Measurements from ENCODE around the gene PCBP3. TPM values are rescaled to one million over a fixed set of nuclear protein-coding genes. Genes with fewer than 3 reads are reported as not detected.
"Not testable (repeated sequence)": the region's sequence is repeated elsewhere in the genome, so short reads cannot be mapped to it uniquely, and the experiment has no call there.

Gene PCBP3
- 5.5 TPM for total RNA-seq

DNA sequence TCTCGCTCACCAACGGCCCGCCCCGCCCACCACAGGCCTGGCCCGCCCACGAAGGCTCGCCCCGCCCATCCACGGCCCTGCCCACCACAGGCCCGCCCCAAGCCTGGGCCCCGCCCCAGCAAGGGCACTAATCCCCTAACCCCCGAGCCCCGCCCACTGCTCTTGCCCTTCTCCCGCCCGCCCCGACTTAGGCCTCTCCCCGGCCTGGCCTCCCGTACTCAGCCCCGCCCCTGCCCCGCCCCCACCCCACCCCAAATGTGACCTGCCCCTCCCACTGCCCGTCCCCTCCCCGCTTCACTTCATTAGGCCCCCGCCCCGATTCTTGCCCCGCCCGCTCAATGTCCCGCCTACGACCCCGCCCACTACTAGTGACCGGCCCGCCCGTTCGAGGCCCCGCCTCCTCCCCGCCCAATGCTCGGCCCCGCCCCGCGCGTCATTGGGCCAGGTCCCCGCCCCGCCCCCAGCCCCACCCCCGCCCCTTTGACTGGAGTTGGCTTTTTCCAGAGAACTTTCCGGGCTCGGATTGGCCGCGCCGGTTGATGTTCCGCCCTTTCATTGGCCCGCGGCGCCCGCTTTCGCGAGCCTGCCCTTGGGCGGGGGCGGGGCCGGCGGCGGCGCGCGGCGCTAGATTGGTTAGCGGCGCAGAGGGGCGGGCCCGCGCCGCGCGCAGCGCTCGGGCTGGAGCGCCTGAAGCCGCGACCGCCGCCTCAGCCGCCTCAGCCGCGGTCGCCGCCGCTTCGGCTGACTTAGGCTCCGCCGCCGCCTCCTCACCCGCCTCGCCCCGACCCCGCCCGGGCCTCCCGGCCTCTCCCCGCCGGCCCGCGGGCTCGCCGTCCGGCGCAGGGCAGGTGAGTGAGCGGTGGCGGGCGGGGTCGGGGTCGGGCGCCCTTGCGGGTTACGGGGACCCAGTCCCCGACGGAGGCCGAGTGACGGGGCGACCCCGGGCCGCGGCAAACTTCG is at the start of gene PCBP3:
Gene PCBP3, plus strand, starts transcription at position 705 of the 960 bp plus-strand sequence. CDS start 206,361 bp downstream, outside the sequence.
- peak; percentile 94 for DNase-seq

DNA sequence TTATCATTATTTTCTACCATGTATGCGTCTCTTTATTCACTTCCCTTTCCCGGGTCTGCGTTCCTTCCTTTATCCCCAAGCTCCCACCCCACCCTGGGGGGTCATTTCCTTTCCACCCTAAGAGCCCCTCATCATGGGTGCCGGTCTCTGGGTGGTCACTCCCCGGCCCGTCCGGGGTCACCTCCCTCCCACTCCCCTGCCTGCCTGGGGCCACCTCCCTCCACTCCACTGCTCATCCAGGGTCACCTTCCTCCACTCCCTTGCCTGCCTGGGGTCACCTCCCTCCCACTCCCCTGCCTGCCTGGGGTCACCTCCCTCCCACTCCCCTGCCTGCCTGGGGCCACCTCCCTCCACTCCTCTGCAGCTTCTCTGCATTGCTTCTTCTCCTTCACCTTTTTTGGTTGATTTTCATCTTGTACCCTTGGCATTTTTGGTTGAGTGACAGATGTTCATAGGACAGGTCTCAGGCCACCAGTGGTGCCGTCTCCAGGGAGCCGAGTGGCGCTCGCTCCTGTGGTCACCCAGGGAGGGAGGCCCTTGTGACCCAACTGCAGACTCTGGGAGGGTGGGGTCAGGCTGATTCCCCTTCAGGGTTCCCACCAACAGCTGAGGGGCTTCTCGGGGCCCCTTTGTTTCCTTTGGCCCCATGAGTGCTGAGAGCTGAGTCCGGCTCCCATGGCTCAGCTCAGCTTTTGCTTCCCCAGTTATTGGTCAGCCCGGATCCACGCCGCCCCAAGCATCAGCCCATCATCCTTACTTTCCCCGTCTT is 48.6 kb upstream of the PCBP3 start:
- DNase-seq: no peak

DNA sequence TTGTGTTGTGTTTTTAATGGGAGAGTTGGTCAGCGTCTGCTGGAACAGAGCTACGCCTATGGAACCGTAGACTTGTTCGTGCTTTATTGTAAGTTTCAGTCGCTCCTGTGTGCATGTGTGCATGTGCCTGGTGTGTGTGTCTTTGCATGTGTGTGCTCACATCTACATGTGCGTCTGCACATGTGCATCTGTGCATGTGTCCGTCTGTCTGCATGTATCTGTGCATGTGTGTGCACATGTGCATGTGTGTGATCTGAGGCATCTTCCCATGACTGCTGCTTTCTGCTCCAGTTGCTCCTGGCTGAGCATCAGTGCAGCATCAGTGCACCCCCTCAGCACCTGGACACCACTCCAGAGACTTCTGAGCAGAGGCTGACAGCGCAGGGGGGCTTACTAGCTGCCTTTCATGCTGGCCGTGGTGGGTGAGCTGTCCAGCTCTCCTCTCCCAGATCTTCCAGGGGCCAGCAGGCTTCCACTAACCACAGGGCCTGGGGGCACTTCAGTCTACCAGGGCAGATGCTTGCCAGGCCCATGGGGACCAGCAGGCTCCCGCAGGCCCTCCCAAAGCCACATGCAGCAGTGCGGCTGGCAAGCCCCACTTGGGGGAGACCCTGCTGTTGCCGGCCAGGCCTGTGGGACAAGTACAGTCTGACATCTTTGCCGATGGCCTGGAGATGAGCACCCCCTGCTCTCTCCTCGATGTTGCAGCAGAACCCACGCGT is 47.8 kb upstream of the PCBP3 start:
- no peak for DNase-seq

DNA sequence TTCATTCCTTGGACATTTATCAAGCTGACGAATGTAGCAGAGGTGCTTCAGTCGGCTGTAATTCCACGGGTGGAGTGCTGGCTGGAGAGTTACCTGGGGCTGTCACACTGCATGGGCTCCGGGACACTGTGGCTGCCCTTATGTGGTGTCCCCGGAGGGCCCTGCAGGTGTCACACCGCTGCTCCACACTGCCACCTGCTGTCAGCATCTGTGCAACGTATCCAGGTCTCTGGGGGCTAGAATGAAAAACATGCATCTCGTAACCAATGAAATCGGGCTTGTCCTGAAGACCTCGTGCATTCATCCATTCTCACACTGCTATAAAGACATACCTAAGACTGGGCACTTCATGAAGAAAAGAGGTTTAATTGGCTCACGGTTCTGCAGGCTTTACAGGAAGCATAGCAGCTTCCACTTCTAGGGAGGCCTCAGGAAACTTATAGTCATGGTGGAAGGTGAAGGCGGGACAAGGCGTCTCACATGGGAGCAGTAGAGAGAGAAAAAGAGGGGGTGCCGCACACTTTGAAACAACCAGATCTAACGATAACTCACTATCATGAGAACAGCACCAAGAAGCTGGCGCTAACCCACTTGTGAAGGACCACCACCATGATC is 46.7 kb upstream of the PCBP3 start:
- no peak for DNase-seq

DNA sequence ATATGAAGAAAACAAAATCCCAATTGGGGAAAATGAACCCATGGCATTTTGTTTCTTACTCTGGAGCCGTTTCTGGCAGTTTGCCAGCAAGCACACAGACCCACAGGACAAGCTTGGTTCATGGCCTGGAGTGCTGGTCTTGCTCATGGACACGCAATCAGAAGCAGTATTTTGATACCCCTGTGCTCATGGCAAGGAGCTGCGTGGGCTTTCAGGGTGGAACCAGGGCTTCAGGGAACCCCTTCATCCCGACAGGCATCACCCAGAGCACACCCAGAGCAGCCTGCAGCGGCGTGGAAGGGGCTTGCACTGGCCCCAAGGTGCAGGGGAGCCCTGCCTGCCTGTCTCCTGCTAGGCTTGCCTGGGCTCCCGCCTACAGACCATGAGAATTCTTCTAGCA is 45.4 kb upstream of the PCBP3 start:
- no peak for DNase-seq

DNA sequence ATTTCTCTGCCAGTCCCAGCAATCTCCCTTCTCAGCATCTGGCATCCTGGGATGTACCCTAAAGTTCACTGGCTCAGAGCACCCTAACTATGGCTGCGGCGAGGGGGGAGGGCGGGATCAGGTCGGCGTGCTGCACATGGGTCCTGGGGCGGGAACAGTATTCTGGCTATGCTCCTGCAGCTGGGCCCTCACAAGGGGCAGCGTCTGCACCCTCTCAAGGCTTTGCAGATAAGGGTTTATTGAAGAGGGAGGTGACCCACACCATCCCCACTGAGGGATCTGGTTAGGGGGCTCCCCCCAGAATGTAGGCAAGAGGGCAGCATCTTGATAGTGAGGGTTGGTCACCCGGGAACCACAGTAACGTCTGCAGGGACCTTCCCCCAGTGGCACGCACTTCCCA is 44.9 kb upstream of the PCBP3 start:
- no peak for DNase-seq

DNA sequence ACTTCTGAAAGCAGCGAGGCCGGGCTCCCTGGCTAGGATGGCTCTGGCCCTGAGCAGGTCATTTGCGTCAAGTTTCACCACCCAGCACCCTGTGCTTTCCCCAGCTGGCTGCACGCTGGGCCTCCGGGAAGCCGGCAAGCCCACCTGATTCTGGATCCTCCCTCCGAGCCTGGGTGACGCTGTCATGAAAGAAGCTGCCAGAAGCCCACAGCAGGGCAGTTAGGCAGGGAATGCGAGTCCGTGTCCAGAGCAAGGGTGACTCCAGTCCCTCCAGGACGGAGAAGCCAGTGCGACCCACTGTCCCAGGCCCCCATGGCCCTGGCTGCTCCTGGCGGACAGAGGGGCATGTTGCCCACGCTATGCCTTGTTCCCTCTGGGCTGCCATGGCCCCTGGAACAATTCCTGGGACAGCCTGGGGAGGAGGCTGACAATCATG is 44.4 kb upstream of the PCBP3 start:
- DNase-seq: no peak

DNA sequence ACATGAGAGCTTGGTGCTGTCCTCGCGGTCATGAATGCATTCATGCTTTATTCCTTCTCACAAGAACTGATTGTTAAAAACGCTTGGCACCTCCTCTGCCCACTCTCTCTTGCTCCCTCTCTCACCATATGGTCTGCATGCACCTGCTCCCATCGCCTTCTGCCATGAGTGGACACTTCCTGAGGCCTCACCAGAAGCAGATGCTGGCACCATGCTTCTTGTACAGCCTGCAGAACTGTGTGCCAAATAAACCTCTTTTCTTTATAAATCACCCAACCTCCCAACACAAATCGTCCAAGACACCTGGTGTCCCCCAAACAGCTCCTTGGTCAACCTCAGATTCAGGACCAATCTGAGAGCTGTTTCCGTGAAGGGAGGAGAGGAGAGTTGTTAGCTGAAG is 43.3 kb upstream of the PCBP3 start:
- DNase-seq: no peak

DNA sequence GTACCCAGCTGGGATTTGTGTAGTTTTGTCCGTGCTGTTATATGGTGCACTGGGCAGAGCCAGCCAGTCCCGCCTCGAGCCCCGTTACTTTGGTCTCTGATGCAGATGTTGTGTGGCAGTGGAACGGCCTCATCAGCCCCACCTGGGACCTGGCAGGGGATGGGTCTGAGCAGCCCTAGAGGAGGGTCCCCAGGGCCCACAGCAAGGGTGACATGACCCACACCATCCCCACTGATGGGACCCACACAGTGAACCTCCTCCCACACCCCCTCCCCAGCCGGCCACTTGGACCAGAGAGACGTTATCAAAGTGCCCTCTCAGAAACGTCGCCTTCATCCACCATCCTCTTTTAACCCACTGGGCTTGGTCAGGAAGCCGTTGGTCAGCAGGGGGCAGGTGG is 42.0 kb upstream of the PCBP3 start:
- DNase-seq: no peak

DNA sequence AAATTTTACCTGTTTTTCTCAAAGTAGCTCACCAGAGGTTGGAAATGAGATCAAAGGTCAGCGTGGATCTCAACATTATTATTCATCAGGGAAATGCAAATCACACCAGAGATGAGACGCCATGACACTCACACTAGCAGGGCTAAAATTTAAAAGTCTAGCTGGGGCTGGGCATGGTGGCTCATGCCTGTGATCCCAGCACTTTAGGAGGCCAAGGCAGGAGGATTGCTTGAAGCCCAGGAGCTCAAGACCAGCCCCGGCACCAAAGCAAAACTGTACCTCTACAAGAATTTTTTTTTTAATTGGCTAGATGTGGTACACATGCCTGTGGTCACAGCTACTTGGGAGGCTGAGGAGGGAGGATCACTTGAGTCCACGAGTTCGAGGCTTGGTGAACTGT is 41.4 kb upstream of the PCBP3 start:
- DNase-seq: no peak

DNA sequence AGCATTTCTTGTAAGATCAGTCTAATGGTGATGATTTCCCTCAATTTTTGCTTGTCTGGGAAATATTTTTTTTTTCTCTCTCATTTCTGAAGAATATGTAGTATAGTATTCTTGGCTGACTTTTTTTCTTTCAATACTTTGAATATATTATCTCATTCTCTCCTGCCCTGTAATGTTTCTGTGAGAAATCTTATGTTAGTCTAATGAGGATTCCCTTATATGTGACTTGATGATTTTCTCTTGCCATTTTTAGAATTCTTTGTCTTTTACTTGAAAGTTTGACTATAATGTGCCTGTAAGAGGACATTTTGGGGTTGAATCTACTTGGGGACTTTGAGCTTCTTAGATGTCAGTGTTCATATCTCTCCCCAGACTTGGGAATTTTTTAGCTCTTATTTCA is 40.0 kb upstream of the PCBP3 start:
- DNase-seq: no peak

DNA sequence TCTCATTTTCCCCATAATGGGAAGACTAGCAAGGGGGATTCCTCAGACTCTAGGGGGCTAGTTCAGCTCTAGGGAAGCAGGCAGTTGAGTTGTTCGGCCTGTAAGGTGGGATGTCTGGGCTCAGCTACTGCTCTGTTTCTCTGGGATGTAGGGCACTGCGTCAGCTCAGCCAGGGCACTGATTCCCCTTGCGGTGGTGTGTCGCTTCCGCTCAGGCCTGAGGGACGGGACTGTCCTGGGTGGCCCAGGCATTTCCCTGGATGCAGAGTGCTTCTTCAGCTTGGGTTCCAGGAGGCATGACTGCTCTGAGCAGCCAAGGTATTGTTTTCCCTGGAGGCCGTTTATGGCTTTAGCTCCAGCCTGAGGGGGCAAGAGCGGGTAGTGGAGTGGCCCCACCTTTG is 38.8 kb upstream of the PCBP3 start:
- DNase-seq: not testable (repeated sequence)

DNA sequence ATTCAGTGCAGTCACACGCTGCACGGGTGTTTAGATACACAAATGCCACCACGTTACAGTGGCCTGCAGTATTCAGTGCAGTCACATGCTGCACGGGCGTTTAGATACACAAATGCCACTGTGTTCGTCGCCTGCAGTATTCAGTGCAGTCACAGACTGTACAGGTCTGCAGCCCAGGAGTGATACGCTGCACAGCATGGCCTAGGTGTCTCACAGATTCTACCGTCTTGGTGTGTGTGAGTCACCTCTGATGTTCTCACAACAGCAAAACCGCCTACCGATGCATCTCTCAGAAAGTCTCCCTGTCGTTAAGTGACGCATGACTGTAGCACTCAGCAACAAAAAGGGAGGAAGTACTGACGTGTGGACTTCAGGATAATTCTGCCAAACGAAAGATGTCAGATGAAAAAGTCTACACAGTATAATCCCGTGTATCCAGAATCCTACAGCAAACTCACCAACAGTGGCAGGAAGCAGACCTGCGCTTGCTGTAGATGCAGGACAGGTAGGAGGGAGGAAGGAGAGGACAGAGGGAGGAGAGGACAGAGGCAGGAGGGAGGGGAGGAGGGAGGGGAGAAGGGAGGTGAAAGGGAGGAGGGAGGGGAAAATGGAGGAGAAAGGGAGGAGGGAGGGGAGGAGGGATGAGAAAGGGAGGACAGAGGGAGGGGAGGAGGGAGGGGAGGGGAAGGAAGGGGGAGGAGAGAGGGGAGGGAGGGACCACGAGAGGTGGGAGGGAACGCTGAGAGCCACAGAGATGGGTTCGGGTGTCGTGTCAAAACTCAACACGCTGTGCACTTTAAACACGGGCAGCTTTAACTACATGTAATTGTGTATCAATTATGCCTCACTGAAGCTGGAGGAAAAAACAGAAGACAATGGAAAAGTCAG is 36.3 kb upstream of the PCBP3 start:
- DNase-seq: no peak

DNA sequence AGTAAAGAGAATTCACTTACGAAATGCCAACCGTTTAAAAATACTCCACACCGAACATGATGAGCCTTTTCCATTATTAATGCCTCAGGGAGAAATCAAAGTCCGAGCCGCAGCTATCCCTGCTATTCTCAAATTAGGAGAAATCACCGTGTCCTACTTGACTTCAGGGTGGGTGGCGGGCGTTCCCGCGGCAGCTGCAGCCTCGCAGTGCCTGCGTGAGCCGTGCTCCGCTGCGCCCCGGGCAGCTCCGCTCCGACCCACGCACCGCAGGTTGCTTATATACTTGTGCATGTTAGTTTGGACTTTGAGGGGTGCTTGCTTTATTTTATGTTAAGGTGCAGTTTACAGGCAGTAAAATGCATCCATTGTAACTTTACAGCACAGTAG is 35.6 kb upstream of the PCBP3 start:
- no peak for DNase-seq

DNA sequence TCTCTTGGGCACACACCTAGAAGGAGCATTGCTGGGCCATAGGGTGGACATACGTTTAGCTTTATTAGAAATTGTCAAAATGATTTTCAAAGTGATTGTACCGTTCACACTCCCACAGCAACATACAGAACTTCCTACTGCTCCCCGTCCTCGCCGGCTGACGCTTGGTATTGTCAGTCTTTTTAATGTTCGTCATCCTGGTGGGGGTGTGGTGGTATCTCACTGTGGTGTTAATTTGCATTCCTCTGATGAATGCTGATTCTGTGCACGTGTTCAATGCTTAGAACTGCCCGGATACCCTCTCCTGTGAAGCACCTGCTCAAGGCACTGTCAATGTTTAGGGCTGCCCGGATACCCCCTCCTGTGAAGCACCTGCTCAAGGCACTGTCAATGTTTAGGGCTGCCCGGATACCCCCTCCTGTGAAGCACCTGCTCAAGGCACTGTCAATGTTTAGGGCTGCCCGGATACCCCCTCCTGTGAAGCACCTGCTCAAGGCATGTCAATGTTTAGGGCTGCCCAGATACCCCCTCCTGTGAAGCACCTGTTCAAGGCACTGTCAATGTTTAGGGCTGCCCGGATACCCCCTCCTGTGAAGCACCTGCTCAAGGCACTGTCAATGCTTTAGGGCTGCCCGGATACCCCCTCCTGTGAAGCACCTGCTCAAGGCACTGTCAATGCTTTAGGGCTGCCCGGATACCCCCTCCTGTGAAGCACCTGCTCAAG is 34.6 kb upstream of the PCBP3 start:
- DNase-seq: not testable (repeated sequence)

DNA sequence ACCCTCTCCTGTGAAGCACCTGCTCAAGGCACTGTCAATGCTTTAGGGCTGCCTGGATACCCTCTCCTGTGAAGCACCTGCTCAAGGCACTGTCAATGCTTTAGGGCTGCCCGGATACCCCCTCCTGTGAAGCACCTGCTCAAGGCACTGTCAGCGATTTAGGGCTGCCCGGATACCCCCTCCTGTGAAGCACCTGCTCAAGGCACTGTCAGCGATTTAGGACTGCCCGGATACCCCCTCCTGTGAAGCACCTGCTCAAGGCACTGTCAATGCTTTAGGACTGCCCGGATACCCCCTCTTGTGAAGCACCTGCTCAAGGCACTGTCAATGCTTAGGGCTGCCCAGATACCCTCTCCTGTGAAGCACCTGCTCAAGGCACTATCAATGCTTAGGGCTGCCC is 33.9 kb upstream of the PCBP3 start:
- not testable (repeated sequence) for DNase-seq

DNA sequence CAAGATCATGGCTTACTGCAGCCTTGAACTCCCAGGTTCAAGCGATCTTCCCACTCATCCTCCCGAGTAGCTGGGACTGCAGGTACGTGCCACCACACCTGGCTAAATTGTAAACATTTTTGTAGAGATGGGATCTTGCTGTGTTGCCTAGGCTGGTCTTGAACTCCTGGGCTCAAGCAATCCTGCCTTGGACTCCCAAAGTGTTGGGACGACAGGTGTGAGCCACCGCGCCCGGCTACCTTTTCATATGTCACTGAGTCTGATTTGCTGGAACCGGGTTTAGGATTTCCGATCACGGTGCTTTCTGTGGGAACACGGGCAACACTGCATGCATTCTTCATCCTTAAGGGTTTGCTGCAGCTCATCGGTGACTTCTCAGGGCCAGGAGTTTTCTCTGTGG is 32.2 kb upstream of the PCBP3 start:
- DNase-seq: no peak

DNA sequence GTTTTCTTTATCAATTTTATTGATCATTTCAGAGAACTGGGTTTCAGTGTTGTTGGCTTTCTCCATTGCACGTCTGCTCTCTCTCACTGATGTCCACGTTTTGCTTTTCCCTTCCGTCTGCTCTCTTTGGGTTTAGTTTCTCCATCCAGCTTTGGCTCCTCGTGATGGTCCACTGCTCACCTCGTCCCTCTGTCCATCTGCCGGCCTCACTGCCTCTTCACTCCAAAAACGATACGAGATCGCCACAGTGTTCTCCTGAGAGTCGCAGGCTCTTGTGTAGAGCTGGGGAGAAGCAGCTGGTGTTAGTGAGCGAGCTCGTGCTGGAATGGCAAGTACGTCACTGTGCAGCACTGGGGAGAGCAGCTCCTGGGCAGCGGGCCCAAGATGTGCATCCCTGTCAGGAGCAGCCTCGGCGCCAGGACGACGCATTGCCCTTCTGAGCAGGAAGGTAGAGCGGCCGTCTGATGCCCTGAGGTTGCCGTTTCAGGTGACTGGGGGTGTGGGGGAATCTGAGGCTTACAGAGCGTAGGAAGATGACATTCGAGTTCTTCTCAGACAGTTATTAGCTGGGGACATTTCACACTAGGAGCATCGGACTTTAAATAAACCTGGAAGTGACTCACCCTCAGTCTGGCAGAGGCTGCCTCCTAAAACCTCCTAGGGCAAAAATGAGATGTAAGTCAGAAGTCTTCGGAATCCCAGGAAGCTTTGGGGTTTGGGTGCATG is 31.4 kb upstream of the PCBP3 start:
- no peak for DNase-seq

DNA sequence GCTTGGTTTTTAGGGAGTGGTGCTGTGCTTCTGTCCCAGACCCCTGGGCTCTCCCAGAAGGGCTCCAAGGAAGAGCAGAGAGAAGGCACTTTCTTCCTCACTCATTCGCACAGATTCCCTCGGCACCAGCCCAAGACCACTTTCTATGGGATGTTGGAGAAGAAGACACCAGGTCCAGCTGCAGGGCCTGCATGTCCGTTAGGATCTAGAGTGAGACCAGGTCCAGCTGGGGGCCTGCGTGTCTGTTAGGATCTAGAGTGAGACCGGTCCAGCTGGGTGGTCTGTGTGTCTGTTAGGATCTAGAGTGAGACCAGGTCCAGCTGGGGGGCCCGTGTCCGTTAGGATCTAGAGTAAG is 30.9 kb upstream of the PCBP3 start:
- not testable (repeated sequence) for DNase-seq

DNA sequence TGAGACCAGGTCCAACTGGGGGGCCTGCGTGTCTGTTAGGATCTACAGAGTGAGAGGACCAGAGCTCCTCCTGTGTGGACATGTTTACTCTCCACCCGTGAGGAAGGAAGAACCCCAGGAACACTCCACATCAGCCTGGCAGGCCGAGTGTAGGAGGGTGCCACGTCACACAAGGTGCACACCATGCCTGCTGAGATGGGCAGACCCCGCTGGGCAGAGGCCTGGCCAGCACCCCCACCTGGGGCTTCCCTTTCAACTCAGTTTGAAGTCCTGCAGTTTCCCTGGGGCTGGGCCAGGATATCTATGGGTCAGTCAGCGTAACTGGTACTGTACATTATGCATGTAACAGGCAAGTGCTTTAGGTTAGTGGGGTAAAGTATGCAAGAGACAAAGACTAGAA is 30.1 kb upstream of the PCBP3 start:
- DNase-seq: no peak
